Stimulated activated CD4-positive, alpha-beta T cell treated with anti-CD3 and anti-CD28 coated beads, Interleukin-4, amount 100 ng/mL, for 1 hour (primary cell): ENCODE results near the gene STAG1.
"Not testable (repeated sequence)": the region's sequence is repeated elsewhere in the genome, so short reads cannot be mapped to it uniquely, and the experiment has no call there.

Source experiments
- DNase-seq: peaks from one replicate; pipeline ENCODE4 v3.0.0-alpha.2; 2020

The STAG1 gene

GRCh38 chr3:136639069-136639468, 113.1 kb downstream of the STAG1 start:
- DNase-seq, result no peak

- DNase-seq, result no peak
These were observed 115.0 kb downstream of the STAG1 start for GRCh38 chr3:136637176-136637575.

GRCh38 chr3:136634821-136635220, 117.4 kb downstream of the STAG1 start:
- no peak for DNase-seq

GRCh38 chr3:136632625-136633081, 119.5 kb downstream of the STAG1 start:
- DNase-seq, result no peak

GRCh38 chr3:136631424-136631823, 120.8 kb downstream of the STAG1 start:
- no peak for DNase-seq

GRCh38 chr3:136630915-136631314, 121.3 kb downstream of the STAG1 start:
- DNase-seq, result no peak

GRCh38 chr3:136626493-136626892, 125.7 kb downstream of the STAG1 start:
- no peak for DNase-seq

GRCh38 chr3:136624894-136625815, 127.0 kb downstream of the STAG1 start:
- no peak for DNase-seq

- no peak for DNase-seq
These were observed 127.8 kb downstream of the STAG1 start for GRCh38 chr3:136624371-136624770.

- no peak for DNase-seq
These were observed 130.6 kb downstream of the STAG1 start for GRCh38 chr3:136621628-136622027.

- no peak for DNase-seq
These were observed 131.7 kb downstream of the STAG1 start for GRCh38 chr3:136620436-136620835.

- not testable (repeated sequence) for DNase-seq
These were observed 134.1 kb downstream of the STAG1 start for GRCh38 chr3:136617969-136618525.

- no peak for DNase-seq
These were observed 135.0 kb downstream of the STAG1 start for GRCh38 chr3:136617198-136617597.

- no peak for DNase-seq
These were observed 139.7 kb downstream of the STAG1 start for GRCh38 chr3:136612512-136612911.

GRCh38 chr3:136606990-136607389, 145.2 kb downstream of the STAG1 start:
- no peak for DNase-seq

GRCh38 chr3:136606216-136606615, 146.0 kb downstream of the STAG1 start:
- DNase-seq, result not testable (repeated sequence)

- DNase-seq, result no peak
These were observed 147.2 kb downstream of the STAG1 start for GRCh38 chr3:136604961-136605360.

GRCh38 chr3:136602818-136603217, 149.4 kb downstream of the STAG1 start:
- DNase-seq, result no peak

GRCh38 chr3:136595913-136596697, 156.1 kb downstream of the STAG1 start:
- DNase-seq, result no peak

- DNase-seq, result no peak
These were observed 165.6 kb downstream of the STAG1 start for GRCh38 chr3:136586580-136586979.

- no peak for DNase-seq
These were observed 167.4 kb downstream of the STAG1 start for GRCh38 chr3:136584728-136585127.

GRCh38 chr3:136583823-136584222, 168.4 kb downstream of the STAG1 start:
- no peak for DNase-seq

- no peak for DNase-seq
These were observed 174.4 kb downstream of the STAG1 start for GRCh38 chr3:136577791-136578190.
